Neural cell (in vitro differentiated cells): ENCODE results near the gene SKIDA1. TPM values are rescaled to one million over a fixed set of nuclear protein-coding genes. Genes with fewer than 3 reads are reported as not detected.
A peak's percentile ranks its signal among the peaks of the same experiment; 100 is the strongest.

Source experiments
- H2AFZ ChIP-seq: fragments of 200-600, 300-800 bp; sonication (generic), shearing (Covaris generic); 2 replicates; pipeline ENCODE4 v1.6.0; 2014; ENCODE audit warnings: low read depth, mild to moderate bottlenecking, antibody characterized with exemption, low read length, moderate library complexity
- H3F3A ChIP-seq: fragments of 200-600 bp; shearing (Covaris generic); 2 replicates; pipeline ENCODE4 v1.6.1; 2016; ENCODE audit warnings: mild to moderate bottlenecking, moderate library complexity, mixed read lengths, antibody characterized with exemption, low read length; ENCODE audit not compliant: insufficient read depth, poor library complexity, severe bottlenecking
- H3K27ac ChIP-seq: fragments of 200-600, 300-800 bp; sonication (generic), shearing (Covaris generic); 2 replicates; pipeline ENCODE4 v1.5.1; 2014; ENCODE audit warnings: mild to moderate bottlenecking, low read length, moderate library complexity
- H3K27me3 ChIP-seq: fragments of 300-800, 200-600 bp; sonication (generic), shearing (Covaris generic); 2 replicates; pipeline ENCODE4 v1.6.0; 2014; ENCODE audit warnings: mild to moderate bottlenecking, low read depth, low read length, moderate library complexity; ENCODE audit not compliant: insufficient read depth
- H3K36me3 ChIP-seq: fragments of 300-800, 200-600 bp; sonication (generic), shearing (Covaris generic); 2 replicates; pipeline ENCODE4 v1.5.1; 2014; ENCODE audit warnings: mild to moderate bottlenecking, antibody characterized with exemption, low read length, moderate library complexity; ENCODE audit not compliant: insufficient read depth
- H3K4me2 ChIP-seq: fragments of 300-800, 200-600 bp; sonication (generic), shearing (Covaris generic); 2 replicates; pipeline ENCODE4 v1.6.0; 2014; ENCODE audit warnings: mild to moderate bottlenecking, low read length
- H3K4me3 ChIP-seq: fragments of 300-800, 200-600 bp; sonication (generic), shearing (Covaris generic); 2 replicates; pipeline ENCODE4 v1.5.1; 2014; ENCODE audit warnings: mild to moderate bottlenecking, low read length, moderate library complexity
- H3K79me2 ChIP-seq: fragments of 200-600 bp; shearing (Covaris generic); replicated peaks from 2 replicates; pipeline ENCODE4 v1.6.0; 2014; ENCODE audit warnings: mild to moderate bottlenecking, low read length, moderate library complexity; ENCODE audit not compliant: insufficient read depth
- H3K9ac ChIP-seq: fragments of 300-800, 200-600 bp; sonication (generic), shearing (Covaris generic); 2 replicates; pipeline ENCODE4 v1.6.1; 2016; ENCODE audit warnings: mild to moderate bottlenecking, low read length, mixed read lengths
- H3K9me2 ChIP-seq: fragments of 200-600 bp; shearing (Covaris generic); 2 replicates; pipeline ENCODE4 v1.6.1; 2016; ENCODE audit warnings: mild to moderate bottlenecking, low read length, mixed read lengths; ENCODE audit not compliant: insufficient read depth
- H3K9me3 ChIP-seq: fragments of 200-600, 300-800 bp; sonication (generic), shearing (Covaris generic); 2 replicates; pipeline ENCODE4 v1.6.1; 2016; ENCODE audit warnings: mild to moderate bottlenecking, mixed run types, low read length, moderate library complexity, mixed read lengths
- H4K20me1 ChIP-seq: fragments of 200-600 bp; shearing (Covaris generic); 2 replicates; pipeline ENCODE4 v1.6.1; 2016; ENCODE audit warnings: mild to moderate bottlenecking, mixed run types; ENCODE audit not compliant: insufficient read depth
- CTCF ChIP-seq: fragments of 450-650 bp; IDR thresholded peaks from 2 replicates; pipeline ENCODE4 v1.5.1; 2014; ENCODE audit warnings: antibody characterized with exemption, mild to moderate bottlenecking, moderate library complexity; ENCODE audit not compliant: poor library complexity, severe bottlenecking
- EP300 ChIP-seq: fragments of 450-650 bp; conservative IDR thresholded peaks from 2 replicates; pipeline ENCODE4 v1.6.1; 2014; ENCODE audit warnings: antibody characterized with exemption, mild to moderate bottlenecking, moderate library complexity; ENCODE audit not compliant: poor library complexity, severe bottlenecking
- EZH2 ChIP-seq: fragments of 200-600, 300-800 bp; shearing (Covaris generic), sonication (generic); IDR thresholded peaks from 2 replicates; pipeline ENCODE4 v1.6.1; 2014; ENCODE audit warnings: antibody characterized with exemption, low read length, borderline replicate concordance, mild to moderate bottlenecking; ENCODE audit not compliant: insufficient read depth, poor library complexity, severe bottlenecking
- MXI1 ChIP-seq: fragments of 450-650 bp; conservative IDR thresholded peaks from 2 replicates; pipeline ENCODE4 v1.6.1; 2014; ENCODE audit warnings: antibody characterized with exemption, mild to moderate bottlenecking; ENCODE audit not compliant: poor library complexity, severe bottlenecking
- POLR2AphosphoS5 ChIP-seq: IDR thresholded peaks from 2 replicates; pipeline ENCODE4 v1.6.1; 2012
- RAD21 ChIP-seq: fragments of 450-650 bp; conservative IDR thresholded peaks from 2 replicates; pipeline ENCODE4 v1.6.1; 2014; ENCODE audit warnings: antibody characterized with exemption, mild to moderate bottlenecking, moderate library complexity
- REST ChIP-seq: IDR thresholded peaks from 2 replicates; pipeline ENCODE4 v1.6.1; 2012; ENCODE audit warnings: borderline replicate concordance
- SMC3 ChIP-seq: fragments of 450-650 bp; conservative IDR thresholded peaks from 2 replicates; pipeline ENCODE4 v1.6.1; 2014; ENCODE audit warnings: antibody characterized with exemption, mild to moderate bottlenecking, moderate library complexity; ENCODE audit not compliant: poor library complexity
- polyA plus RNA-seq: library from polyadenylated mRNA; depleted of rRNA; stranded (reverse); fragments of >200 nt; gene quantifications from 2 replicates; pipeline ENCODE4 v1.2.3, GENCODE V29; 2014

Gene SKIDA1
- polyA plus RNA-seq, 1 donor from 2014 or later: 3.7 TPM

GRCh38 chr10:21495002-21495751 is 30.3 kb downstream of the SKIDA1 start:
- peaks cover 23% of the 10 kb centered on the region for H3K27me3 ChIP-seq
- H3K4me3 ChIP-seq: peak overlapping the region; percentile 91
- H3K36me3 ChIP-seq: no peaks in the 10 kb centered on the region
- H3F3A ChIP-seq: no peaks in the 10 kb centered on the region
- no peaks in the 10 kb centered on the region for H4K20me1 ChIP-seq
- peak overlapping the region; percentile 79 for H3K4me2 ChIP-seq
- H3K9me3 ChIP-seq: no peaks in the 10 kb centered on the region
- TF ChIP-seq POLR2AphosphoS5 (no peak), EZH2 (no peak), MXI1 (no peak)
- H3K79me2 ChIP-seq: peaks cover 43% of the 10 kb centered on the region
- peak overlapping the region; percentile 58 for H2AFZ ChIP-seq
- peak overlapping the region; percentile 99 for H3K9ac ChIP-seq
- no peaks in the 10 kb centered on the region for H3K9me2 ChIP-seq
- peak overlapping the region; percentile 44 for H3K27ac ChIP-seq

GRCh38 chr10:21494191-21495001 is 31.1 kb downstream of the SKIDA1 start:
- Histone ChIP-seq H3K27ac (no peak overlapping the region), H3K79me2 (peaks cover 35% of the 10 kb centered on the region), H3K9ac (peak overlapping the region; percentile 99)

More at GRCh38 chr10:21494191-21495001, 31.1 kb downstream of the SKIDA1 start:
- H3K9me3 ChIP-seq: no peaks in the 10 kb centered on the region
- no peaks in the 10 kb centered on the region for H3K9me2 ChIP-seq
- no peaks in the 10 kb centered on the region for H3K36me3 ChIP-seq
- no peaks in the 10 kb centered on the region for H4K20me1 ChIP-seq
- H3K27me3 ChIP-seq: peaks cover 15% of the 10 kb centered on the region
- peak overlapping the region; percentile 91 for H3K4me3 ChIP-seq
- TF ChIP-seq CTCF (no peak), SMC3 (no peak), EZH2 (no peak), RAD21 (no peak), EP300 (no peak), REST (no peak), POLR2AphosphoS5 (no peak)
- peak overlapping the region; percentile 79 for H3K4me2 ChIP-seq
- H3F3A ChIP-seq: no peaks in the 10 kb centered on the region
- no peak overlapping the region for H2AFZ ChIP-seq
